ENCODE data around the gene ZNF541. TPM values are rescaled to one million over a fixed set of nuclear protein-coding genes. Genes with fewer than 3 reads are reported as not detected.

ZNF541 gene
- total RNA-seq, 1 experiment from 2014 or later, result 0.07 TPM

DNA sequence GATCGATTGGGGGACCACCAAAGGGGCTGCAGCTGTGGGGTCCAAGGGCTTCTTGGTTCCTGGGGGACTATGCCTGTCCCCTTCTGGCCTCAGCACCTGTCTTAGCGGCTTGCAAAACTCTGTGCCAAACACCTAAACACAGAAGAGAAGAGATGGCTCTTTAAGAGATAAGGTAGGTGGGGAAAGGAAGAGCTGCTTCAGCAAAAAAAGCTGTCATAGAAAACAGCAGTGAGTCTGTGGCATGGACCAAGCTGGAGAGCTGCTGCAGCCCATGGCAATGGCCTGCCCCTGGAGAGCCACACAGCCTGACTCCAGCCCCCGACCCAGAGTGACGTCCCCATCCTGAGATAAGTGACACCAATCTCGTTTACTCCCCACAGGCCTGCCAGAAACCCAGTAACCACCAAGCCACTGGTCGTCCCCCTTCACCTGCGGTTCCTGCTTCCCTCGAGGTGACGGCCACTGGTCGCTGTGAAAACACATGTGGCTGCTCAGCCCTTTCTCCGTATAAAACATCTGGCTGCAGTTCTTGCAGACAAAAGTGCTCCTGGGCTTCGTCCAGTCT lies 33.1 kb downstream of the ZNF541 start (continued):
- TF ChIP-seq, protein P1, sequence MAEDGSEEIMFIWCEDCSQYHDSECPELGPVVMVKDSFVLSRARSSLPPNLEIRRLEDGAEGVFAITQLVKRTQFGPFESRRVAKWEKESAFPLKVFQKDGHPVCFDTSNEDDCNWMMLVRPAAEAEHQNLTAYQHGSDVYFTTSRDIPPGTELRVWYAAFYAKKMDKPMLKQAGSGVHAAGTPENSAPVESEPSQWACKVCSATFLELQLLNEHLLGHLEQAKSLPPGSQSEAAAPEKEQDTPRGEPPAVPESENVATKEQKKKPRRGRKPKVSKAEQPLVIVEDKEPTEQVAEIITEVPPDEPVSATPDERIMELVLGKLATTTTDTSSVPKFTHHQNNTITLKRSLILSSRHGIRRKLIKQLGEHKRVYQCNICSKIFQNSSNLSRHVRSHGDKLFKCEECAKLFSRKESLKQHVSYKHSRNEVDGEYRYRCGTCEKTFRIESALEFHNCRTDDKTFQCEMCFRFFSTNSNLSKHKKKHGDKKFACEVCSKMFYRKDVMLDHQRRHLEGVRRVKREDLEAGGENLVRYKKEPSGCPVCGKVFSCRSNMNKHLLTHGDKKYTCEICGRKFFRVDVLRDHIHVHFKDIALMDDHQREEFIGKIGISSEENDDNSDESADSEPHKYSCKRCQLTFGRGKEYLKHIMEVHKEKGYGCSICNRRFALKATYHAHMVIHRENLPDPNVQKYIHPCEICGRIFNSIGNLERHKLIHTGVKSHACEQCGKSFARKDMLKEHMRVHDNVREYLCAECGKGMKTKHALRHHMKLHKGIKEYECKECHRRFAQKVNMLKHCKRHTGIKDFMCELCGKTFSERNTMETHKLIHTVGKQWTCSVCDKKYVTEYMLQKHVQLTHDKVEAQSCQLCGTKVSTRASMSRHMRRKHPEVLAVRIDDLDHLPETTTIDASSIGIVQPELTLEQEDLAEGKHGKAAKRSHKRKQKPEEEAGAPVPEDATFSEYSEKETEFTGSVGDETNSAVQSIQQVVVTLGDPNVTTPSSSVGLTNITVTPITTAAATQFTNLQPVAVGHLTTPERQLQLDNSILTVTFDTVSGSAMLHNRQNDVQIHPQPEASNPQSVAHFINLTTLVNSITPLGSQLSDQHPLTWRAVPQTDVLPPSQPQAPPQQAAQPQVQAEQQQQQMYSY (CRISPR knock-in tag; IDR thresholded peaks at IDR 0.05), result no peak
- TF ChIP-seq NFATC4 (CRISPR knock-in tag; IDR thresholded peaks at IDR 0.05), result no peak

GRCh38 chr19:47538812-47539211 lies 34.1 kb downstream of the ZNF541 start:
- H3K36me3 Mint-ChIP-seq, result 0 out of 2 replicates have a peak, but pooled peaks cover 7% of the 10 kb centered on the region
- peaks cover 4% of the 10 kb centered on the region for H3K4me1 Mint-ChIP-seq
- ATAC-seq (no peak), DNase-seq (ENCODE audit: low spot score) (no peak)
- ChIA-PET CTCF (interaction anchor here (0.7 kb wide), 1 partner anchor 102 kb away, joined by 3 read pairs; no protein-coding TSS in a partner anchor), POLR2A (interaction anchor here (0.7 kb wide), 1 partner anchor 55 kb away, joined by 7 read pairs; no protein-coding TSS in a partner anchor)
- H3K9me3 Mint-ChIP-seq, result peaks cover 12% of the 10 kb centered on the region
- no peak overlapping the region for H3K27ac Mint-ChIP-seq
- TF ChIP-seq ETV6 (CRISPR knock-in tag; IDR thresholded peaks at IDR 0.05), result no peak
- no peak for TF ChIP-seq ZNF219 (CRISPR knock-in tag; IDR thresholded peaks at IDR 0.05; ENCODE audit: borderline replicate concordance)
- TF ChIP-seq GTF2I (CRISPR knock-in tag; conservative IDR thresholded peaks at IDR 0.05), result no peak
- no peak for TF ChIP-seq NFYB (CRISPR knock-in tag; conservative IDR thresholded peaks at IDR 0.05; ENCODE audit: low read depth)
- TF ChIP-seq, protein P2, sequence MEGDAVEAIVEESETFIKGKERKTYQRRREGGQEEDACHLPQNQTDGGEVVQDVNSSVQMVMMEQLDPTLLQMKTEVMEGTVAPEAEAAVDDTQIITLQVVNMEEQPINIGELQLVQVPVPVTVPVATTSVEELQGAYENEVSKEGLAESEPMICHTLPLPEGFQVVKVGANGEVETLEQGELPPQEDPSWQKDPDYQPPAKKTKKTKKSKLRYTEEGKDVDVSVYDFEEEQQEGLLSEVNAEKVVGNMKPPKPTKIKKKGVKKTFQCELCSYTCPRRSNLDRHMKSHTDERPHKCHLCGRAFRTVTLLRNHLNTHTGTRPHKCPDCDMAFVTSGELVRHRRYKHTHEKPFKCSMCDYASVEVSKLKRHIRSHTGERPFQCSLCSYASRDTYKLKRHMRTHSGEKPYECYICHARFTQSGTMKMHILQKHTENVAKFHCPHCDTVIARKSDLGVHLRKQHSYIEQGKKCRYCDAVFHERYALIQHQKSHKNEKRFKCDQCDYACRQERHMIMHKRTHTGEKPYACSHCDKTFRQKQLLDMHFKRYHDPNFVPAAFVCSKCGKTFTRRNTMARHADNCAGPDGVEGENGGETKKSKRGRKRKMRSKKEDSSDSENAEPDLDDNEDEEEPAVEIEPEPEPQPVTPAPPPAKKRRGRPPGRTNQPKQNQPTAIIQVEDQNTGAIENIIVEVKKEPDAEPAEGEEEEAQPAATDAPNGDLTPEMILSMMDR (IDR thresholded peaks at IDR 0.05), result no peak
- TF ChIP-seq ZBTB21 (CRISPR knock-in tag; IDR thresholded peaks at IDR 0.05; ENCODE audit: borderline replicate concordance), result no peak
- TF ChIP-seq TEAD4 (CRISPR knock-in tag; IDR thresholded peaks at IDR 0.05), result no peak
- TF ChIP-seq, protein P3, sequence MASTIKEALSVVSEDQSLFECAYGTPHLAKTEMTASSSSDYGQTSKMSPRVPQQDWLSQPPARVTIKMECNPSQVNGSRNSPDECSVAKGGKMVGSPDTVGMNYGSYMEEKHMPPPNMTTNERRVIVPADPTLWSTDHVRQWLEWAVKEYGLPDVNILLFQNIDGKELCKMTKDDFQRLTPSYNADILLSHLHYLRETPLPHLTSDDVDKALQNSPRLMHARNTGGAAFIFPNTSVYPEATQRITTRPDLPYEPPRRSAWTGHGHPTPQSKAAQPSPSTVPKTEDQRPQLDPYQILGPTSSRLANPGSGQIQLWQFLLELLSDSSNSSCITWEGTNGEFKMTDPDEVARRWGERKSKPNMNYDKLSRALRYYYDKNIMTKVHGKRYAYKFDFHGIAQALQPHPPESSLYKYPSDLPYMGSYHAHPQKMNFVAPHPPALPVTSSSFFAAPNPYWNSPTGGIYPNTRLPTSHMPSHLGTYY (CRISPR knock-in tag; IDR thresholded peaks at IDR 0.05), result no peak
- TF ChIP-seq RORB (CRISPR knock-in tag; IDR thresholded peaks at IDR 0.05), result no peak
- TF ChIP-seq MYBL2 (CRISPR knock-in tag; IDR thresholded peaks at IDR 0.05), result no peak
- no peak for TF ChIP-seq TP53 (CRISPR knock-in tag; IDR thresholded peaks at IDR 0.05)
- no peak overlapping the region for H3K4me3 Mint-ChIP-seq
- H3K27me3 Mint-ChIP-seq (ENCODE audit: low read depth), result peaks cover 2% of the 10 kb centered on the region; the same call in 1 of the 2 replicates

DNA sequence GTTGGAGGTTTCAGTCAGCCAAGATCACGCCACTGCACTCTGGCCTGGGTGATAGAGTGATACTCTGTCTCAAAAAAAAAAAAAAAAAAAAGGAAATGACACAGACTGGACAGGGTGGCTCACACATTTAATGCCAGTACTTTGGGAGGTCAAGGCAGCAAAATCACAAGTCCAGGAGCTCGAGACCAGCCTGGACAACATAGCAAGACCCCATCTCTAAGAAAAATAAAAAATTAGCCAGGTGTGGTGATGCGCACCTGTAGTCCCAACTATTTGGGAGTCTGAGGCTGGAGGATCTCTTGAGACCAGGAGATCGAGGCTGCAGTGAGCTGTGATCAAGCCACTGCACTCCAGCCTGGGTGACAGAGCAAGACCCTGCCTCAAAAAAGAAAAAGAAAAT lies 35.5 kb downstream of the ZNF541 start:
- Mint-ChIP-seq H3K9me3 (peaks cover 12% of the 10 kb centered on the region), H3K27me3 (ENCODE audit: low read depth) (peaks cover 2% of the 10 kb centered on the region; the same call in 1 of the 2 replicates), H3K36me3 (0 out of 2 replicates have a peak, but pooled peaks cover 7% of the 10 kb centered on the region), H3K4me1 (peaks cover 4% of the 10 kb centered on the region), H3K4me3 (no peak overlapping the region), H3K27ac (no peak overlapping the region)
- DNase-seq (ENCODE audit: low spot score) (no peak), ATAC-seq (no peak)
- POLR2A ChIA-PET, result no interaction called here
- CTCF ChIA-PET, result no interaction called here
- TF ChIP-seq SMAD4 (CRISPR knock-in tag; IDR thresholded peaks at IDR 0.05) (no peak), ELF4 (CRISPR knock-in tag; IDR thresholded peaks at IDR 0.05; ENCODE audit: low read depth) (no peak), CBFB (CRISPR knock-in tag; IDR thresholded peaks at IDR 0.05; ENCODE audit: low read depth) (no peak)
